GM18505 (cell line): ENCODE measurements around the gene HPCAL1.
"Not testable (repeated sequence)": the region's sequence is repeated elsewhere in the genome, so short reads cannot be mapped to it uniquely, and the experiment has no call there.

Experiments
- ATAC-seq: cut with Tn5 transposase; IDR thresholded peaks from one replicate; pipeline ENCODE4 v1.9.1; 2021; ENCODE audit not compliant: unreplicated experiment
- POLR2A ChIP-seq: IDR thresholded peaks from 4 replicates; pipeline ENCODE4 v1.6.1; 2011; ENCODE audit warnings: borderline replicate concordance; ENCODE audit not compliant: insufficient read depth, insufficient read length; ENCODE audit errors: extremely low read depth

The HPCAL1 gene

GRCh38 chr2:10444463-10444862 lies 141.8 kb downstream of the HPCAL1 start:
- TF ChIP-seq POLR2A: no peak
- no peak for ATAC-seq

GRCh38 chr2:10446631-10447030 lies 143.9 kb downstream of the HPCAL1 start:
- ATAC-seq: no peak

GRCh38 chr2:10447300-10447894 lies 144.7 kb downstream of the HPCAL1 start:
- peak; percentile 25 for ATAC-seq
- no peak for TF ChIP-seq POLR2A

More at GRCh38 chr2:10446631-10447030, 143.9 kb downstream of the HPCAL1 start:
- no peak for TF ChIP-seq POLR2A

- ATAC-seq: peak; percentile 72
- peak; percentile 86 for TF ChIP-seq POLR2A
These were observed 145.3 kb downstream of the HPCAL1 start, which contains the start of gene ODC1 for GRCh38 chr2:10447895-10448575. ODC1 (minus strand) TSS chr2:10448327; CDS start chr2:10445032, 3,295 bp downstream.

GRCh38 chr2:10448576-10449485 lies 146.1 kb downstream of the HPCAL1 start:
- ATAC-seq: peak; percentile 52
- TF ChIP-seq POLR2A: no peak

- no peak for TF ChIP-seq POLR2A
- no peak for ATAC-seq
These were observed 146.8 kb downstream of the HPCAL1 start for GRCh38 chr2:10449486-10449831.

- no peak for TF ChIP-seq POLR2A
- ATAC-seq: no peak
These were observed 147.4 kb downstream of the HPCAL1 start for GRCh38 chr2:10449838-10450691.

- ATAC-seq: no peak
- TF ChIP-seq POLR2A: no peak
These were observed 149.1 kb downstream of the HPCAL1 start for GRCh38 chr2:10451819-10452218.

- ATAC-seq: no peak
- TF ChIP-seq POLR2A: no peak
These were observed 149.6 kb downstream of the HPCAL1 start for GRCh38 chr2:10452312-10452711.

- no peak for ATAC-seq
- no peak for TF ChIP-seq POLR2A
These were observed 150.5 kb downstream of the HPCAL1 start for GRCh38 chr2:10452956-10453904.

GRCh38 chr2:10453905-10454298 lies 151.2 kb downstream of the HPCAL1 start:
- TF ChIP-seq POLR2A: no peak
- no peak for ATAC-seq

- TF ChIP-seq POLR2A: no peak
- no peak for ATAC-seq
These were observed 151.8 kb downstream of the HPCAL1 start for GRCh38 chr2:10454505-10454904.

- ATAC-seq: not testable (repeated sequence)
These were observed 154.5 kb downstream of the HPCAL1 start for GRCh38 chr2:10457195-10457594.
